ENCODE results near the gene SMARCAD1.
"Not testable (repeated sequence)": the region's sequence is repeated elsewhere in the genome, so short reads cannot be mapped to it uniquely, and the experiment has no call there.

SMARCAD1 gene

DNA sequence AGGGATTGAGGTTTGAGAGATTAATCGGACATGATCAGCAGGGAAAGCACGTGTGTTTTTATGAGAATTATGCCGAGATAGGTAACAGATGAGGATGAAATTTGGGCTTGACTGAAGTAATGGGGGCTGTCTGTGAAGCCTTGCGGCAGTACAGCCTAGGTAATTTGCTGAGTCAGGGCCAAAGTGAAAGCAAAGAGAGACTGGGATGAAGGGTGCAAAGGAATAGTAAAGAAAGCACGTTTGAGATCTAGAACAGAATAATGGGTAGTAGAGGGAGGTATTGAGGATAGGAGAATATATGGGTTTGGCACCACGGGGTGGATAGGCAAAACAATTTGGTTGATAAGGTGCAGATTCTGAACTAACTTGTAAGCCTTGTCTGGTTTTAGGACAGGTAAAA, 87.8 kb downstream of the SMARCAD1 start:
- not testable (repeated sequence) for DNase-seq

DNA sequence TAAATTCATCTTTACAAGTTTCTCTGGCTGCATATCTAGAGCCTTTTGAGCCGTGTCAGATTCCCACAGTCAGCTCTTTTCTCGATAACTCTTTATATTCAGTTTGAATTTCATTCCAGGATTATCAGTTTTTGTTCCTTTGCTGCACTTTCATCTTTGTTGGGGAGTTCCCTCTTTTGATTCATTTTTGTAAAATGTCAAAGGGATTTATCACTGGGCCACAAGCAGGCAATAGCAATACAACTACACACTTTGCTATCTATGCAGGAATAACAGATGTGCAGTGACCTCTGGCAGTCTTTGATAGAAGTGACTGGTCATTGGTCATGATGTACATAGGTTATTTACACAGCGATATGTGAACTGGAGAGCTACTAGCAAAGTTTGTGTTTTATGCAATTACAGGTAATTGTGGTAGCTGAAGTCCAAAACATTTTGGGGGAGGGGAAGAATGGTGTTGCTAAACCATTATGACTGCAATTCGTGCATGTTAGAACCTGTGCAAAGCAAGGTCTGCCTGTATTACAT, 91.1 kb downstream of the SMARCAD1 start:
- DNase-seq: no peak

DNA sequence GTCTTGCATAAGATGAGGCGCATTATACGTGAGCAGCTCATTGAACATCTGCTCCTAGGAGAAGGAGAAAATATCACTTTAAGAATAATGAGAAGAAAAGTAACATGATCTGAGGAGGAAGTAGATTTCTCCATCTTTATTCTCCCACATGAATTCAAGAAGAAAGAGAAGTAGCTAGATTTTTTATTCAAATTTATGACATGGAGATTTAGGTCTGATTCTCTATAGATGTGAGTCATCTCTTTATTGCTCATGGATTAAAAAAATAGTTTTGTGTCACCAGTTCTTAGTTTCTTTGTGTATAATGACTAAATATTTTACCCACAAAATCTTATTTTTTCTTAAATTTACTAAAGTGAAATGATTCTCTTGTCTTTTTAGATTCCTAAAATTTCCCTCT, 94.5 kb downstream of the SMARCAD1 start:
- no peak for DNase-seq

DNA sequence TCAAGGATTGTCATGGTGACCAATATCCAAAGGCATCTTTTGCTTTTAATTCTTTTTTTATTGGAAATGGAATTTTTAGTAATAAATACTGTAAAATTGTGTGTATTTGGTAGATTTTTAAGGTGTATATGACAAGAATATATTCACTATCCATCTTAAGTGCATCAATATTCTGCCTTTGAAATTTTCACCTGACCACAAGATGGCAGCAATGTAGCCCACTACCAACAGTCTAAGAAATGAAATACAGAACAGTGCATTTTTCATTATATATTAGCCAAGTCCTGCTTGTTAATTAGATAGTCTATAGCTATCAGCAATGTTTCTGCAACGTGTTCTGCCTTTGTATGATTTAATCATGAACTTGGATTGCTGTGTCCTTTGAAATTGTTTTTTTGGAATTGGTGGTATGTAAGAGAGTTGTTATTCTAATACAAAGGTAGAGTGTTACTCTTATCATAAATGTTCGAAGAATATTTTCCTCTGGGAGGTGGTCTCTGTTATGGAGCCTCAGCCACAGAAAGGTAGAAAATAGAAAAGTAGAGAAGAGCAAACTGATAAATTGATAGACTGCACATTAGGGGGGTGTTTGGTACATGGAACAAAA, 96.8 kb downstream of the SMARCAD1 start:
- peak; percentile 9 for DNase-seq

DNA sequence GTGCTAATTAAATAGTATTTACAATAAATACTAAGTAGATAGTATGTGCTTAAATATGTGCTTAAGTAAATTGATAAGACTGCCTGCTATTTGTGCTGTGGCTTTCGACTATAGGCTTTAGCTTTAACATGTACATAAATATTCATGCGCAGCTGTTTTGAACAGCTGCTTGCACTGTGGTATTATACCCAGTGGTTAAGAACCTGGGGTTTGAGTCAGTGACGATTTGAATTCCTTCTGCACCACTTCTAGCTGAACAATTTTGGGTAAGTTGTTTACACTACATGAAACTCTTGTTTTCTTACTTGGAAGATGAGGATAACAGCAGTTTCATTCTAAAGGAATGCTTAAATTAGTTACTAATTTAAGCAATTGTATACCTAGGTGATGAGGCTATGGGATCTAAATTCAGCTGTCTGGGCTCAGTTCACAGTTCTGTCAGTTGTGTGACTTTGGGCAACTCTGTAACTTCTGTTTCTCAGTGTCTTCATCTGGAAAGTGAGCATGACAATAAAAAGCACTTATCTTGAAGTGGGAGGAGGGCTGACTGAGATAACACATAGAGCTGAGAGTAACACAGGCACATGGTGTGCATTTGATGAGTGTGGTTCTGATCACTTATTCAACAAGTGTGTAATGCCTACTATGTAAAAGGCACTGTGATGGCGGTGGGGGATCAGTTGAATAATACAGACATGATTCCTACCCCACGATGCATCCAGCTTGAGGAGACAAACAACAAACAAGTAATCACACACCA, 98.0 kb downstream of the SMARCAD1 start:
- no peak for DNase-seq

DNA sequence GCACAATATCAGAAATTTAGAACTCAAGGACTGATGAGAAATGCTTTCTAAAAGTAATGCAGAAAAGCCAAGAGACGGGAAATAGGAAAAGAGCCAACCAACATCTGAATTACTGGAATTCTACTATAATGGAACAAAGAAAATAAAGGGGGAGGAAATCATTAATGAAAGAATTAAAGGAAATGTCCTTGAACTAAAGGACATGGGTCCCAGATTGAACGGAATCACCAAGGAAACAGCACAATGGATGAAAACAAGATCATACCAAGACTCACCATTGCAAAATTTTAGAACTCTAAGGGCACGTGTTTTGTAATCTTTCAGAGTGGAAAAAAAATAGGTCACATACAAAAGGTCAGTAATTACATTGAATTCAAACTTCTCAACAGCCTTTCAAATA, 99.0 kb downstream of the SMARCAD1 start:
- no peak for DNase-seq

DNA sequence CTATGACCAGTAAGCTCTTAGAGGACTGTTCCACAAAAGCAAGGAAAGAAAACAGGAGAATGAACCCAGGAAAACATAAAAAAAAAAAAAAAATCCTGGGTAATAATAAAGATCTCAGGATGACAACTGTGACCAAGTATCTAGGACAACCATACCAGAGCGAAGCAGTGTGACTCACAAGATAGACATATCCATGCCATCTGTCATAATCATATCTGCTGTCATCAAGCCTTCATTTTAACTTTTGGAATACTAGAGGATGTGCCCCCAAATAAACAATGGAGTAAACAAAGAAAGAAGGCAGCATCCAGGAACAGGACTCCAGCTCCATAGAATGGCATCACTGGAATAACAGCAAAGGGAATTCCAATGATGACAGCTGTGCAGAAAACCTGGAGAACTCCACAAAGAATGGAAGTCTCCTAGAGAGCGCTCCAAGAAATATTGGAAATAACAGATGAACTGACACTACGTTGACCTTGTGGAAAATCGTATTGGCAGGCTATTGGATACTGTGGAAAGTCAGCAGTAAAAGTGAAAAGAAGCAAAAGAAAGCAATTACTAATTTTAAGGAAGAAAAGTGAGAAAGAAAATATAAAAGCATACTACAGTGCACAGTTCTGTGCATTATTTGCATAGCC, 99.7 kb downstream of the SMARCAD1 start:
- DNase-seq: no peak

DNA sequence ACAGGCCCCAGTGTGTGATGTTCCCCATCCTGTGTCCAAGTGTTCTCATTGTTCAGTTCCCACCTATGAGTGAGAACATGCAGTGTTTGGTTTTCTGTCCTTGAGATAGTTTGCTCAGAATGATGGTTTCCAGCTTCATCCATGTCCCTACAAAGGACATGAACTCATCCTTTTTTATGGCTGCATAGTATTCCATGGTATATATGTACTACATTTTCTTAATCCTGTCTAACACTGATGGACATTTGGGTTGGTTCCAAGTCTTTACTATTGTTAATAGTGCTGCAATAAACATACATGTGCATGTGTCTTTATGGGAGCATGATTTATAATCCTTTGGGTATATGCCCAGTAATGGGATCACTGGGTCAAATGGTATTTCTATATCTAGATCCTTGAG, 112.3 kb downstream of the SMARCAD1 start:
- DNase-seq: not testable (repeated sequence)

DNA sequence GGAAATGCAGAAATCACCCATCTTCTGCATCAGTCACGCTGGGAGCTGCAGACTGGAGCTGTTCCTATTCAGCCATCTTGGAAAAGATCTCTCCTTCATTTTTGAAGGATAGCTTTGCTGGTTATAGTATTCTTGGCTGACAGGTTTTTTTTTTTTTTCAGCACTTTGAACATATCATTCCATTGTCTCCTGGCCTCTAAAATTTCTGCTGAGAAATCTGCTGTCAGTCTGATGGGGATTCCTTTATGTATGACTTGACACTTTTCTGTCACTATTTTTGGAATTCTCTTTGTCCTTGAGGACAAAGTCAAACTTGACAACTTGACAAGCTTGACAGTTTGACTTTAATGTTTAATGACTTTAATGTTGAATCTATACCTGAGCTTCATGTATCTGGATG, 118.2 kb downstream of the SMARCAD1 start:
- DNase-seq: no peak

DNA sequence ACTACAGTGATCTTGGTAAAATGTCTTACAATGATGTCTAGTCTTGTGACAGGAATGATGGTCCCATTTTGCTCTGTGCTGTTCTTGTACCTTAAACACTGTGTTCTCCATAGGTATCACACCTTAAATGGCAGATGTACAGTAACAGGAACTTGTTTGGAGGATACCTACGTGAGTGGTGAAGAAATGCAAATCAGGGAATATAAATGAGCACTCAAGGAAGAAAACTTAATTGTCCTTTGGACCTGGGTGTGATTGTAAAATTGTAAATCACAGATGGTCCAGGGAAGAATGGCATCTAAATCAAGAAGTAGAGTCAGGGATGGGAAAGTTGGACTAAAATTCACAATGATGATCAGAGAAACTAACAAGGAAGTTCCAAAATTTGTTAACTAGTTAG, 122.3 kb downstream of the SMARCAD1 start:
- no peak for DNase-seq

DNA sequence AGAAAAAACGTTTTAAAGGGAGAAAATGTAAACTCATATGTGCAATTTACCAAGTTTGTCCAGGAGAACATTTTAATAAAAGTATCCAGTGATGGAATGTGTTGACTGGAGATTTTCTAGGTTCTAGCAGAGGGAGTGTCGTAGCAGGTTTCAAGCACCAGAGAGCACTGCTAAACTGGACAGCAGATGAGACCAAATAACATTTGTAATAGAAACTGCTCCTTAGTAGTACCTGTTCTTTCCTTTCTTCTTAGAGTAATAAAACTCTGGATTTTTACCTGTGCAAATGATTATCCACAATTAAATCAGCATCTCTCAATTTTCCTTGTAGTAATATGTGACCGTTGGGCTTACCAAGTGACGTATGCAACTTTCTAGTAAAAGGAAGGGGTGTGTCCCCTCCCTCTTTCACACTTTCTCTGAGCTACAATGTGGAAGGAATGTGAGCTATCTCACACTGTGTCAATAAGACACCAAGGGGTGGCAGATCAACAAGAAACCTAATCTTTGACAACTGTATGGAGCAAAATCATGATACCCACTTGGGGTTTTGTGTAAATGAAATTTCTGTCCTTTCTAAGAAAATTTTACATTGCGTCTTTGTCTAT, 125.4 kb downstream of the SMARCAD1 start:
- no peak for DNase-seq

DNA sequence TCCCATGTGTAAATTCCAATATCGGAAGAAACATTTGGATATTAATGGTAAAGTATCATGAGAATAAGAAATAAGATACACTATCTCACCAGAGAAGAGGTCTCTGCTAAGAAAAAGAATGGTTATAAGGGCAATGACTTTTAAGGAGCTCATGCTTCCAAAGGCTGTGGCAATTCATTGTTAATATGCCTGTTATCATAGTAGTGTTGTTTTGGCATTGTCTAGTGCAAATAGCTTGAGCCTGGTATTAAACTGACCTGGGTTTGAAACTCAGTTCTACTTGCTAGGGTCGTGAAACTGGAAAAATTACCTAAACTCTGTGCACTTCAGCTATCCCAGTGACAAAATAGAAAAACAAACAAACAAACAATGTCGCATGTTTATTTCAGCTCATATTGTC, 126.2 kb downstream of the SMARCAD1 start:
- DNase-seq: no peak

DNA sequence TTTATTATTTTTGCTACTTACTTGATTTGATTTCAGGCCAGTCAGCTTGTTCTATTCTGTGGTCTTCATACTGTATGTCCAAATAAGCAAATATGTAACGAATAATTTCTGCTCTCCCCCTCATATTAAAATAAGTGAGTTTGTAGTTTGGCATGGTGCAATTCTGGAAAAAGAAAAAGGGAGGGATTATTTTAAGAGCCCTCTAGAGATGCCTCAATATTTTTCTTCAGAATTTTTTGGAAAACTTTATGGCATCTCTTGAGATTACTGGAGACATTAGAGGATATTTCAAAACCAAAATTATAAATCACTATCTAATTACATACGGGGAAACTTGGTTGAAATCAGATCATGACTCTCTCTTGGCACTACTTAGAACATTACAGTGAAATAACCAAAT, 126.8 kb downstream of the SMARCAD1 start:
- no peak for DNase-seq

DNA sequence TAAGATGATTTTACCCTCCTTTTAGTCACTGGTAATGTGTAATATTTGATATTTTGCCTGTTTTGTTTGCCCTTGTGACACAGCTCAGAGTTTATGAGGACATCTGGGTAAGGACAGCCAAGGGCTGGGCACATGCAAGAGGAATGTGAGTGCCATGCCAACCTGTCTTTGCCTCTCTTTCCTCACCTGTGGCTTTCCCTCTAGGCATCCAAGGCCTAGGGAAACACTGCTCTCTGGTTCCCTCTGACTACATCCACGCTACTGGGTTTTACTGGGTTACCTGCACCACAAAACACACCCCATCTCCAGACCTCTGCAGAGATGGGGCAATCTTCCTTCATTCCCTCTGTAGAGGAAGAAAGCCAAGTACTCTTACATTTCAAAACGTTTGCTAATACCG, 127.3 kb downstream of the SMARCAD1 start:
- no peak for DNase-seq

DNA sequence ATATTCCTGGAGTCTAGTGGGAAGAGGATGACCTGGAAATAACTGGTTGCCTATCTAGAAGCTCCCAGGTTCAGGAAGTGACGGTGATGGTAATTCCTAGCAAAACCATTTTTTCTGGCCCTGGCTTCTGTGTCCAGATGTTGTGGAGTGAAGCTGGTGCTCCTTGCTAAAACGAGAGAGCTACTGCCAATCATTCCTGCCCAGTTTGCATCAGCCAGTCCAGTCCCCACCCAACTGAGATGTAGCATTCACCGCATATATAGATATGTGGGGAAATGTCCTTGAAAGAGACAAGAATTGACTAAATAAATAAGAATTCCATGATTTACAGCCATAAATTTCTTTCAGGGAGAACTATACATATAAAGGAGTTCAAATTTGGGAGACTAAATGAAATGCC, 128.6 kb downstream of the SMARCAD1 start:
- no peak for DNase-seq

DNA sequence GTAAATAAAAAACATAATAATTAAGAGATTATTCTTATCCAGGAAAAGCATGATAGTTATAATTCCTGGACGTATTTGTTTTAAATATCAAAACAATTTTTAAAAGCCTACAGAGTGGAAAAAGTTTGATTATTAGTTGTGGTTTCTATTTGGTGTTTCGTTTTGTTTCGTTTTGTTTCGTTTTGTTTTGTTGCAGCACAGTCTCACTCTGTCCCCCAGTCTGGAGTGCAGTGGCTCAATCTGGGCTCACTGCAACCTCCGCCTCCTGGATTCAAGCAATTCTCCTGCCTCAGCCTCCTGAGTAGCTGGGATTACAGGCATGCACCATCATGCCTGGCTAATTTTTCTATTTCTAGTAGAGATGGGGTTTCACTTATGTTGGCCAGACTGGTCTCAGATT, 129.1 kb downstream of the SMARCAD1 start:
- DNase-seq: not testable (repeated sequence)

DNA sequence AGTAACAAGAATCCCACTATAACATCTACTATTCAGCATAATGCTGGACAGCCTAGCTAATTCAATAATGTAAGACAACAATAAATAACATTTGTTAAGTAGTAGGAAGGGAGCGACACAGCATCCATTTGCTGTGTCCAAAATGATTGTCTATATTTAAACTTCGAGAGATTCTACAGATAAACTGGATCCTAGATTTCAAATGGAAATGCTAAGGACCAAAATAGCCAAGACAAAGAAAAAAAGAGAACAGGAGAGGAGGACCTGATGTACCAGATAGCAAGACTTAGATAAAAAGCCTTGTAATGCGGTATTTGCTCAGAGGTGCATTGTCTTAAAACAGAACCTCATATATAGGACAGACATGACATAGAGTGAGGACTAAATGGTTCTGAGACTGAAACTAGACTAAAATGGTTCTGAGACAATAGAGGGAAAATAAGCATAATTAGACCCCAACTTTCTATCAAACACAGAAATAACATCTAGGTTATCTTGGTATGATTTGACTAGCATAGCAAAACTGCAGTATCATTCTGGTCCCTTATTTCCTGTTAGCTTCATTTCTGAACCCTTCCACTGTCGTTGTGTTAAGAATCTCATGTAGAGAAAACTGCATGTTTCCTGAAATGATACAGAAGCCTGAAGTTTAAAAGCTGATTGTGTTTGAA, 131.2 kb downstream of the SMARCAD1 start:
- DNase-seq: peak; percentile 14

DNA sequence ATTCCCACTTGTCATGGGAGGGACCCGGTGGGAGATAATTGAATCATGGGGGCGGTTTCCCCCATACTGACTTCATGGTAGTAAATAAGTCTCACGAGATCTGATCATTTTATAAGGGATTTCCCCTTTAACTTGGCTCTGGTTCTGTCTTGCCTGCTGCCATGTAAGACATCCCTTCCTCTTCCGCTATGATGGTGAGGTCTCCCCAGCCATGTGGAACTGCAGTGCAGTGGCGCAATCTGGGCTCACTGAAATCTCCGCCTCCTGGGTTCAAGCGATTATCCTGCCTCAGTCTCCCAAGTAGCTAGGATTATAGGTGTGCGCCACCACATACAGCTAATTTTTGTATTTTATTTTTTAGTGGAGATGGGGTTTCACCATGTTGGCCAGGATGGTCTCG, 132.1 kb downstream of the SMARCAD1 start:
- no peak for DNase-seq

All from GDM1 (cell line).